ENCODE data around the gene LTA. TPM values are rescaled to one million over a fixed set of nuclear protein-coding genes. Genes with fewer than 3 reads are reported as not detected.
A peak's percentile ranks its signal among the peaks of the same experiment; 100 is the strongest.

The LTA gene
- total and polyA plus RNA-seq, 3 donors from 2014 or later = 1.3 to 2.6 (median 2.0) TPM

GRCh38 chr6:31574106-31575061 is 2.3 kb downstream of the LTA start:
- Histone ChIP-seq H3K9me3 (no peaks in the 10 kb centered on the region), H3K27me3 (no peaks in the 10 kb centered on the region), H3K27ac (no peak overlapping the region), H3K36me3 (ENCODE audit: low read depth, missing control alignments) (no peaks in the 10 kb centered on the region), H3K4me3 (no peak overlapping the region), H3K4me1 (no peaks in the 10 kb centered on the region)
- WGBS, 2 donors = 80 to 87% methylated on average over 14 of the region's 14 CpGs
- TF ChIP-seq POLR2A (IDR thresholded peaks at IDR 0.05) = no peak
- no peak for TF ChIP-seq CTCF (IDR thresholded peaks at IDR 0.05)
- DNase-seq = no peak
- intact Hi-C loops (cut with DNase I; ENCODE audit: low total_unique reads) = no loop called here

- DNase-seq = peak; percentile 59
- TF ChIP-seq CTCF (IDR thresholded peaks at IDR 0.05) (no peak), POLR2A (IDR thresholded peaks at IDR 0.05) (no peak)
- Histone ChIP-seq H3K36me3 (ENCODE audit: low read depth, missing control alignments) (no peaks in the 10 kb centered on the region), H3K27ac (no peak within 1 kb of the TSS), H3K9me3 (no peaks in the 10 kb centered on the region), H3K27me3 (no peaks in the 10 kb centered on the region), H3K4me3 (peak within 1 kb of the TSS in 1 of 2 donors; percentile 4), H3K4me1 (no peaks in the 10 kb centered on the region)
- 57 to 66% methylated on average over 19 of the region's 19 CpGs for WGBS, 2 donors
- intact Hi-C loops (cut with DNase I; ENCODE audit: low total_unique reads) = no loop called here
Measured at GRCh38 chr6:31575335-31575901, 3.3 kb downstream of the LTA start, which contains the start of gene TNF. TSS of gene TNF (plus strand) at chr6:31575565. CDS start at chr6:31575742, 177 bp downstream.

GRCh38 chr6:31575952-31576685 is 4.0 kb downstream of the LTA start:
- WGBS, 2 donors = 71 to 74% methylated on average over 8 of the region's 8 CpGs
- Histone ChIP-seq H3K27me3 (no peaks in the 10 kb centered on the region), H3K27ac (no peak overlapping the region), H3K4me1 (no peaks in the 10 kb centered on the region), H3K4me3 (peak overlapping the region in 1 of 2 donors; percentile 4), H3K36me3 (ENCODE audit: low read depth, missing control alignments) (no peaks in the 10 kb centered on the region), H3K9me3 (no peaks in the 10 kb centered on the region)
- DNase-seq = no peak
- TF ChIP-seq POLR2A (IDR thresholded peaks at IDR 0.05) (no peak), CTCF (IDR thresholded peaks at IDR 0.05) (no peak)
- intact Hi-C loops (cut with DNase I; ENCODE audit: low total_unique reads) = no loop called here

GRCh38 chr6:31576897-31577578 is 4.9 kb downstream of the LTA start:
- Histone ChIP-seq H3K4me1 (no peaks in the 10 kb centered on the region), H3K36me3 (ENCODE audit: low read depth, missing control alignments) (no peaks in the 10 kb centered on the region), H3K9me3 (no peaks in the 10 kb centered on the region), H3K27ac (no peak overlapping the region), H3K27me3 (no peaks in the 10 kb centered on the region), H3K4me3 (no peak overlapping the region)
- DNase-seq = no peak
- TF ChIP-seq POLR2A (IDR thresholded peaks at IDR 0.05) = no peak
- TF ChIP-seq CTCF (IDR thresholded peaks at IDR 0.05) = no peak
- WGBS, 2 donors = 88 to 93% methylated on average over 19 of the region's 19 CpGs
- intact Hi-C loops (cut with DNase I; ENCODE audit: low total_unique reads) = no loop called here
